GM18868 (cell line): Measurements from ENCODE around the gene INTS2.
"Not testable (repeated sequence)": the region's sequence is repeated elsewhere in the genome, so short reads cannot be mapped to it uniquely, and the experiment has no call there.

Experiments
- ATAC-seq: cut with Tn5 transposase; IDR thresholded peaks from one replicate; pipeline ENCODE4 v1.9.1; 2021; ENCODE audit warnings: mild to moderate bottlenecking, moderate library complexity; ENCODE audit not compliant: unreplicated experiment

The INTS2 gene

DNA sequence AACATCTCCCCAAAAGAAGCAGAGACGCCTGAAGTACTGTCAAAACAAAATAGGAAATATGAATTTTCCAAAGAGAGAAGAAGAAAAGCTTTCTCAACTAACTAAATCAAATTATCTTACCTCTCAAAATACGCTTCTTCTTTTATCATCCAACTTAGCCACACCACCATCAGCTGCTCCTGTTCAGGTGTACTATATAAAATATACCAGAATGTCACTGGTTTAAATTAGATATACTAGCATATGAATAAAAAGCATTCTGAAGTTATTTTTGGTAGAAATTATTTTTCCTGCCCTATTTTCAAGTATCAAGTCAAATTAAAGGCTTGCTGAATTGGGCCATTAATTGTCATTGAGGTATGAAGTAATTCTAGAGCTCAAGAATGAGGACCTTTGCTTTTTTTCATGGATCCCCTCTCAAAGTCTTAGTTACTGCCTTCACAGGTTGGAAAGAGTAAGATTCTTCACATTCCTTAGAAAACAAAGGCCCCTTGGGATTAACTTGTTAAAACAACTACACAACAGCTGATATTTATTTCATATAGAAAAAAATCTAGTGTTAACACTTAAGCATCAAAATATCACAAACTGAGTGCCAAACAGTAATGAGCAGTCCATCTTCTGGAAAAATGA lies 30.1 kb downstream of the INTS2 start:
- no peak for ATAC-seq

DNA sequence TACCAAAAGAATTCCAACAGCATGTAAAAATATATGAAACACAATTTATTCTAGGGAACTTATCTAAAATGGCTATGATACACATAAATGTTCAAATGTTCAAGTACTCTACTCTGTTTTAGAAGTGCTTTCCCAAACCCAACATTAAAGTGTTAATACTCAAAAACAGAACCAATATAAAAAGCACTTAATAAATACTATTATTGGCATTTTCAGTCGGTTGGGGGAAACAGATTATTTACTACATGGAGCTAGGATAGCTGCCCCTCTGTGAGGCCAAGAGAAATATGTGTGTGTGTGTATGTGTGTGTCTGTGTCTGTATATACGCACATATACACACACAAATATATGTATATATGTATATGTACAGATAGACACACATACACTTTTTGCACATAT lies 32.4 kb downstream of the INTS2 start:
- ATAC-seq: no peak

DNA sequence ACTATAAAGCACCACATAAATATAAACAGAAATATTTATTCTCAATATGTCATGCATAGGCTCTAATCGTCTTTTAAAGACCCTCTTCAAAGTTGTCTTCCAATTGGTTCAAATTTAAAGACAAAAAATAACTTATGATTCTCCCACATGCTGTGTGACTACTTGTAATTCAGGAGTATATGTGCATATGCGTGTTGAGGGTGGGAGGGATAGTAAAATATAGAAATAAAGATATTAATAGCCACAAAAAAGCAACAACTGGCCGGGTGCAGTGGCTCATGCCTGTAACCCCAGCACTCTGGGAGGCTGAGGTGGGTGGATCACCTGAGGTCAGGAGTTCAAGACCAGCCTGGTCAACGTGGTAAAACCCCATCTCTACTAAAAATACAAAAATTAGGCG lies 33.5 kb downstream of the INTS2 start:
- ATAC-seq: not testable (repeated sequence)

DNA sequence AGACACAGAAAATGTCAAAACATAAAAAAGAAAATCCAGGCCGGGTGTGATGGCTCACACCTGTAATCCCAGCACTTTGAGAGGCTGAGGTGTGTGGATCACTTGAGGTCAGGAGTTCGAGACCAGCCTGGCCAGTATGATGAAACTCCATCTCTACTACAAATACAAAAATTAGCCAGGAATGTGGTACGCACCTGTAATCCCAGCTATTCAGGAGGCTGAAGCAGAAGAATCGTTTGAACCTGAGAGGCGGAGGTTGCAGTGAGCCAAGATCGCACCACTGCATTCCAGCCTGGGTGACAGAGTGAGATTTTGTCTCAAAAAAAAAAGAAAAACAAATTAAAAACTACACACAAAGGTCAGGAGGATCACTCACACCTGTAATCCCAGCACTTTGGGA lies 40.0 kb downstream of the INTS2 start:
- not testable (repeated sequence) for ATAC-seq

DNA sequence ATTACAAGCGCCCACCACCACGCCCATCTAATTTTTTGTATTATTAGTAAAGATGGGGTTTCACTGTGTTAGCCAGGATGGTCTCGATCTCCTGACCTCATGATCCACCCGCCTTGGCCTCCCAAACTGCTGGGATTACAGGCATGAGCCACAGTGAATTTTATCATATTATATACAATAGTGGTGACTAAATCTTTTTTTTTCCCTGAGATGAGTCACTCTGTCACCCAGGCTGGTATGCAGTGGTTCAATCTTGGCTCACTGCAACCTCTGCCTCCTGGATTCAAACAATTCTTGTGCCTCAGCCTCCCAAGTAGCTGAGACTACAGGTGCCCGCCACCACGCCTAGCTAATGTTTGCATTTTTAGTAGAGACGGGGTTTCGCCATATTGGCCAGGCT lies 41.9 kb downstream of the INTS2 start:
- ATAC-seq: not testable (repeated sequence)

DNA sequence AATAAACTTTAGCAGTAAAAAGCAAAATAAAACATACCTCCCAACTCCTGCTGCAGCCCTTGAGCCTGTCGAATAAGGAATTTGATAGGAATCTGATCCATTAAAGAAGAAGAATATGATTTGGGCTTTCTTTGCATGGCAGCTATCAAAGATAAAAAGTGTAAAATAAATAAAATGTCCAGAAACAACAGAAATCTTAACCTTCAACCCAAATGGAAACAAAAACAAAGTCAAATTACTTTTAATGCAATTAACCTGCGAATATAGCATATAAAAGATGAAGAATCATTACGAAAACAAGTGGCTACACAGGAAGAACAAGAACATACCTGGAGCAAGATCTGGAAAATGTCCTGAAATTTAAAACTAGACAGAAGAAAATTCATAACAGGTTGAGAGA lies 42.9 kb downstream of the INTS2 start:
- ATAC-seq: no peak

DNA sequence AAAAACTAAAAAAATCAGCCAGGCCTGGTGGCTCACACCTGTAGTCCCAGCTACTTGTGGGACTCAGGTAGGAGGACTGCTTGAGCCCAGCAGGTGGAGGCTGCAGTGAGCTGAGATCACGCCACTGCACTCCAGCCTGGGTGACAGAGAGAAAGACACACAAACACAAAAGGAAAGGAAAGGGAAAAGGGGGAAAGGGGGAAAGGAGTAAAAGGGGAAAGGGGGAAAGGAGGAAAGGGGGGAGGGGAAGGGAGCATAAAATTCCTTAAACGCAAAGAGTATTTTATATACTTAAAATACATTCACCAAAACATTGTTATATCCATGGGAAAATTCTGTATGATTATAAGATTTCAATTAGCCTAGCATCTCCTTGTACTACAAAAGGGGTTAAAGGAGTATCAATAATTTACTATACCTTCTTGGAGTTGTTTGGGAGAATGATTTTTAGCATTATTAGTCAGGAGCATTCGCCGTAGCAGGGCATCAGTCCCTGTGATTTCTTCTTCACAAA lies 47.1 kb downstream of the INTS2 start:
- ATAC-seq: no peak

DNA sequence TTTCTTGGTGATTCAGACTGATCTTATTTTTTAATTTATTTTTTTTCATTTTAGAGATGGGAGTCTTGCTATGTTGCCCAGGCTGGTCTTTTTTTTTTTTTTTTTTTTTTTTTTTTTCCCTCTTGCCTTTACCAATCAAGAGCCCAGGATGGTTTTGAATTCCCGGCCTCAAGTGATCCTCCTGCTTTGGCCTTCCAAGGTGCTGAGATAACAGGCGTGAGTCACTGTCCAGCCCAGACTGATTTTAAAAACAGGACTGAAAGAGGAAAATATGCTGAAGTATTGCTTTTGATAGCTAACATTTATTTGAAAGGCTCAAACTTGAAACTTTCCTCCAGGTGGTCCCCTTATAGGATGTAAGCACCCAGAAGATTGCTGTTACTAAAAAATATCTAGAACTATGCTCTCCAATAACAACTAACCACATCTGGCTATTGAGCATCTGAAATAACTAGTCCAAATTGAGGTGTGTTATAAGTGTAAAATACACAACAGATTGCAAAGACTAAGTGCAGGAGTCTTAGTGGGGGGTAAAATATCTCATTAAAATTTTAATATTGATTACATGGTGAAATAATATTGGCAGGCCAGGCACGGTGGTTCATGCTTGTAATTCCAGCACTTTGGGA lies 48.7 kb downstream of the INTS2 start:
- ATAC-seq: no peak

DNA sequence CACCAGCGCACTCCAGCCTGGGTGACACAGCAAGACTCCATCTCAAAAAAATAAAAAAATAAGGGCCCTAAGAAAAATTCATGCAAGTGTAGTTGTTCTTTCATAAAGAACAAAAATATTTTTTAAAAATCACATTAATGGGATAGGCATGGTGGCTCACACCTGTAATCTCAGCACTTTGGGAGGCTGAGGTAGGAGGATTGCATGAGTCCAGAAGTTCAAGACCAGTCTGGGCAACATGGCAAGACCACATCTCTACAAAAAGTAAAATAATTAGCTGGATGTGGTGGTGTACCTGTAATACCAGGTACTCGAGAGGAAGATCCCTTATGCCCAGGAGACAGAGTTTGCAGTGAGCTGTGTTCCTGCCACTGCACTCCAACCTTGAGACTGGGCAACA lies 49.3 kb downstream of the INTS2 start:
- no peak for ATAC-seq

DNA sequence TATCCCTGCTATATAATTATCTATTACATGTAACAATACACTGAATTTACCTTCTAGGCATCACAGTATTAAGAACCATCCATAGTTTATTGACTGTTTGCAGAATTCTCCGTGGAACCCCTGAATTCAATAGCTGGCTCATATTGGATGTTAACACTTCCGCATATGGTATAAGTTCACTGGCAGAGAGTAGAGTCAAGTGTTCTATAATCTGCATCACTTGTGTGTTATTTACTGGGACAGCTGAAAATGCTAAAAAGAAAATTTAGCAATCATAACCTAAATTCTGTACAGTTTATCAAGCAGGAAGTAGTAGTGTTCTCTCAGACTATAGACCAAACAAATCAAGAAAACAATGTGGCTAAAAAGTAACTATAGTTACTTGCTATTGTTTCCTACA lies 49.9 kb downstream of the INTS2 start:
- no peak for ATAC-seq

DNA sequence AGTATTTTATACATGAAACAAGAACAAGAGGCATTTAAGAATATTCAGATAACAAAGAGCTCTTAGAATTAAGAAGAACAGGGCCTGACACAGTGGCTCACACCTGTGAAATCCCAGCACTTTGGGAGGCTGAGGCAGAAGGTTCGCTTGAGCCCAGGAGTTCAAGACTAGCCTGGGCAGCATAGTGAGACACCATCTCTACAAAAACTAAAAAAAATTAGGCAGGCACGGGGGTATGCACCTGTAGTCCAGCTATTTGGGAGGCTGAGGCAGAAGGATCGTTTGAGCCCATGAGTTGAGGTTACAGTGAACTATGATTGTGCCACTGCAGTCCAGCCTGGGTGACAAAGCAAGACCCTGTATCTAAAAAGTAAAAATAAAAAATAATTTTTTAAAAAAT lies 52.0 kb downstream of the INTS2 start:
- no peak for ATAC-seq

DNA sequence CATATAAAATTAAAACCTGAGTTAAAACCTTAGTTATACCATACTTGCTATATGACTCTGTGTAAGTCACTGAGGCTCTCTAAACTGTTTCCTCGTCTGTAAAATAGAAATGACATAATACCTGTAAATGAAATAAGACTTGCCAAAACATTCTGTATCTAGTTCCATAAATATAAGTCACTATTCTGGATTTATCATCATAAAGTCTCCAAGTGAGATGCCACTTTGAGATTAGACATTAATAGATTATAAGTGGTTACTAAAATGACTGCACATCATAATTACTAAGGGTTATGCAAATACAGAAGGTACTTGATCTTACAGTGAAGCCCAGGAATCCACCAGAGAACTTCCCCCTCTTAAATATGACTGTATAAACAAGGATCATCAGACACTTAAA lies 52.5 kb downstream of the INTS2 start:
- no peak for ATAC-seq

DNA sequence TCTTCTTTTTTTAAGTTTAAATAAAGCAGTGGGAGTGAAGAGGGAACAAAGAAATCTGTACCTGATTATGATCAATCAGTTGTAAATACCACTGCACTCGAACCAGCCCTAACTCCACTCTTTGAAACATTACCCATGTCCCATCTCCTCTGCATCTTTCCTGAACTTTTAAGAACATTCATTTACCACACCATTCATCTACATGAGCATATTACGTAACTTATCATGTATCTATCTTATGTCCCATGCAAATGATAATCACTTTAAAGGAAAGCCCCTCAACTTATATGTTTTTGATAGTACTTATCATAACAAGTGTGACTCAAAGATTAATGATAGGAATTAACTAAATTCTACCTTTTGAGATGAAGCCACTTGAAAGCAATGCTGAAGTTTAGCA lies 53.7 kb downstream of the INTS2 start:
- ATAC-seq: no peak

DNA sequence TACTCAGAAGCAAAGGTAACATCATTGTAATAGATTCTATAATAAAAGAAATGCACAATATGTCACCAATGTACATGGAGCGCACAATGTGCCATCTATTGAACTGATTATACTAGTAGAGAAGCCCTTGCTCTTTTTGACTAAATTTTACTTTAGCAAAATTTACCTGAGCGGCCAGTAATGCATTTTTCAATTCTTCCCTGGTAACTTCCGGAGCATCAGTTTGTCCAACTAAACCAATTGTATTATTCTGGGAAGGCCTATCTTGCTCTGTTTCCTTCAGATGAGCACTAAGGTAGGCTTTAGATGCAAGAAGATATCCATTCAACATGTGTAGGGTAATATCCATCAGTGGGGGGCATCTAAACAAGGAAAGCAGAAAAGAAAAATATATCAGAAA lies 55.7 kb downstream of the INTS2 start:
- ATAC-seq: no peak

DNA sequence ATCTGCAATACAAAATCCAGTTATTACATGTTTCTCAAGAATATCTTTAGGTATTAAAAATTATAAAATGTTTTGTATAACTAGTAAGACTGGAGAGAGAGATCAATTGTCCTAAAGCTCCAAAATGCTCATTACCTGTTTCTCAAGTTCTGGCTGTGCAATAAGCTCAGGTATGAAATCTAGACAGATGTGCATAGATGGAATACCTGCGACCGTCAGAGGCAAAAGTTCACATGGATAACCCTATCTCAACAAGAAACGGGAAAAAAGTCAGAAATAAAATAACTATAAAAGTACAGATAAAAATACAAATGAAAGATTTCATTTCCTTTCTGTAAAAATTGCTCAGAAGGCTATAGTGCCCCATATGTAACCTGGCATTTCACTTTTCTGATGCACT lies 58.6 kb downstream of the INTS2 start:
- ATAC-seq: no peak

DNA sequence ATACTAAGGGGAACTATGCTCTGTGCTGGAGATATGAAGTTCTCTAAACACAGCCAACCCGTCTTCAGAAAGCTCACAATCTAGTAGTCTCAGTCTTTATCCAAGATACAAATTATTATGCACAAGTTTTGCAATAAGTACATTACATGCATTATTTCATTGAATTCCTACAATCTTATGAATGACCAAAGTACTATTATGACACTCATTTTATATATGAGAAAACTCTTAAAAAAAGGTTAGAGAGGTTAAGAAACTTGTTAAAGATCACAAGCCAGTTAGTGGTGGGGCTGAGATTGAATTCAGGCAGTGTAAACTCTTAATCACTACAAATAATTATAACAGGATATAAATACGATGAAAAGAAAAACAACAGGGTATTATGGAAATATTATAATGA lies 59.7 kb downstream of the INTS2 start:
- no peak for ATAC-seq

DNA sequence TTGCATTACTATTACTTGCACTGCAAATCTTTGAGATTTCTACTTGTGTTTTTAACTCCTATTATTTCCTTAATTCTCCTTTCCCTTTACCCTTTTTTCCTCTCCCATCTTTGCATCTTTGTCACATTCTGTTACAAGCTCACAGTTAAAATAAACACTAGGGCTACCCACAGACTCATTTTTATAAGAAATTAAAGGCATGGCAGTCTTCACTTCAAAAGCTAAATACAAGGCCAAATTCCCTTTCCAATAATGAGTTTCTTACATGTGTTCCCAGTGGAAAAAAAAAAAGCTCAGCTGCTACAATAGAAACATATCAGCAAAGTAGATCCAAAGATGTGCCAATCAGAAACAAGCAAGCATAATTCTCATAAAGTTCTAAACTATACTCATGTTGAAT lies 60.7 kb downstream of the INTS2 start:
- no peak for ATAC-seq

DNA sequence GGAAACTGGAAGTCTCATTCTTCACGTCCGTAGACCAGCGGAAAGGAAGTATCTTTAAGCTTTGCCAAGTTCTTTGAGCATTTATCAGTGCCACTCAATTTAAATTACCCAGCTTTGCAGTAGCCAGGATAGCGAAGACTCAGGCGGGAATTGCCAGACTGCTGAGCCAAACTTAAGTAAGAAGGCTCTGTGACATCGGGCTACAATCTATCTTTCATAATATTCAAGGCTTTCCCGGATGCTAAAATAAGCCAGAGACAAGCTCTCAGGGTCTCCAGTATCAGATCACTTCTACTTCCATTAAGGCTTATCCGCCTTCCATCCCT lies 64.0 kb downstream of the INTS2 start:
- ATAC-seq: peak; percentile 11

DNA sequence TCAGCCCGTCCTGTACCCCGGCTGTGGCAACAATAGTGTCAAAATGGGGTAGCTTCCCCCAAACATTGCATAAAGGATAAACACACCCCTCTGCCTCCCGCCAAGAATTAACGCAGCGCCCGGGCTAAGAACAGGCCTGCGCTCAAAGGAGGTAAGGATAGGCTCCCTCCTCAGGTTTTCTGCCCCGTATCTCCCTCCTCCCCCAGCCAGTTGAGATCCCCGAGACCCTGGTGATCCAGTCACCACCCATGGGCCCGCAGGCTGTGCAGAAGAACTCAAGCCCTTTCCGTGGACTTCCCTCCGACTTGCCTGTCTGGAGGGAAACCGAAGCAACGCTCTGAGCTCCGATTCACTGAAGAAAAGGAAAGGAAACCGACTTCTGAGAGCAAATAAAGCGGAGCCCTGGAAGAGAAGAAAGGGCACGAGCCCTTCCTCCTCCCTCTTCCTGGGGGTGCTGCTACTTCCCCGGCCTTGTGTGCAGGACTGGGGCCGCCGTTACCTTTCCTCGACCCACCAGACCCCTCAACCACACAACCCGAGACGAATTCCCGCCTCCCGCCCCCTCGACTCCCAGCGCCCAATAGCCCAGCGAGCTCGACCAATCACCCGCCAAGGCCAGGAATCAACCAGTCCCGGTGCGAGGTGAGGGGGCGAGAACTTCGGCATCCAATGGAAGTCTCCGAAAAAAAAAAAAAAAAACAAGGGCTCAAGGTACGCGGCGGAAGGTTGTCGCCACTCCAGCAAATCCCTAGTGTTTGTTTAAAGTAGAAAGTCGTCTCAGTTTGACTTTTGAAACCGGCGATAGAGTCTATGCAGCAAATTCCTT lies 64.6 kb downstream of the INTS2 start, which contains the start of gene BRIP1:
BRIP1 (minus strand) TSS at position 554 of the 826 bp plus-strand sequence. CDS start 1,989 bp downstream, outside the sequence.
- ATAC-seq: peak; percentile 86

DNA sequence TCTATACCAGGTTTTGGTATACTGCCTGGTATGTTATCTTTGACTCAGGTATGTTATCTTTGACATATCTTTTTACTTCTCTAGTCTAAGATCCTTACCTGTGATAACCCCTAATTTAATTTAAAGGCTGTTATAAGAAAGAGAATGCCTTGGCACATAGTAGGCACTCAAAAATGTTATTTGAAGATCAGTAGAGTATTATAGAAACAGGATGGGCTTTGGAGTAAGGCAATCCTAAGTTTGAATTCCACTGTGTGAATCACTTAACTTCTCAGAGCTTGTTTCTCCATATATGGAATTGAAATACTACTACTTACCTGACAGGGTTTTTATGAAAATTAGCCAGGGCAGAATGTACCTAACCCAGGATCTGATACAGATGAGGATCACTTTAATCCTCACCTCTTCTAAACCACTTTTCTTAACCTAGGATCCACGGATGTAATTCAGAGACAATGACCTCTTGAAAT lies 65.6 kb downstream of the INTS2 start:
- ATAC-seq: no peak

DNA sequence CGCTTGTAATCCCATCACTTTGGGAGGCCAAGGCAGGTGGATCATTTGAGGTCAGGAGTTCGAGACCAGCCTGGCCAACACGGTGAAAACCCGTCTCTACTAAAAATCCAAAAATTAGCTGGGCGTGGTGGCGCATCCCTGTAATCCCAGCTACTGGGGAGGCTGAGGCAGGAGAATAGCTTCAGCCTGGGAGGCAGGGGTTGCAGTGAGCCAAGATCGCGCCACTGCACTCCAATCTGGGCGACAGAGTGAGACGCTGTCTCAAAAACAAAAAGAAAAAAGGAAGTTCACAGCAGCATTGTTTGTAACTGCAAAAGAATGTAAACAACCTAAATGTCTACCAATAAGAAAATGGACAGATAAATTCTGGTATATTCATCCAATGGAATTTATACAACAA lies 67.4 kb downstream of the INTS2 start:
- ATAC-seq: not testable (repeated sequence)

DNA sequence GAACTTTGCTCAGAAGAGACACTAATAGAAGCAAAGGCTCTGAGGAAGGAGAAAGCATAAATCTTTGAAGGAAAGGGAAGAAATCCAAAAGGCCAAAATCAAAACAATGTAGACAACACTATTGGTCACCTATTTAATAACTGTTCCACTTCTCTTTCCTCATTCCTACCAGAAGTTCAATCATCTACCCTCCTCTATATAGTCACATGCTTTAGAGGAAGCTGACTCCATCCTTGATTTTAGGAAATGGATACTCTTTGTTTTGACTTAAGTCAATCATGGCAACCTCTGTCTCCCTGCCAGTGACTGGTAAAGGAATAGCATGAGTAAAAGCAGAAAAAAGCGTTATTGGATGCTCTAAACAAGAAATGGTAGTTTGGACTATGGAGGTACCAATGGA lies 71.7 kb downstream of the INTS2 start:
- no peak for ATAC-seq
